ENCODE results near the gene LIF. TPM values are rescaled to one million over a fixed set of nuclear protein-coding genes. Genes with fewer than 3 reads are reported as not detected.

Gene LIF
- total RNA-seq, 2 experiments from 2014 or later, result 0.06 TPM; not detected in 1

DNA sequence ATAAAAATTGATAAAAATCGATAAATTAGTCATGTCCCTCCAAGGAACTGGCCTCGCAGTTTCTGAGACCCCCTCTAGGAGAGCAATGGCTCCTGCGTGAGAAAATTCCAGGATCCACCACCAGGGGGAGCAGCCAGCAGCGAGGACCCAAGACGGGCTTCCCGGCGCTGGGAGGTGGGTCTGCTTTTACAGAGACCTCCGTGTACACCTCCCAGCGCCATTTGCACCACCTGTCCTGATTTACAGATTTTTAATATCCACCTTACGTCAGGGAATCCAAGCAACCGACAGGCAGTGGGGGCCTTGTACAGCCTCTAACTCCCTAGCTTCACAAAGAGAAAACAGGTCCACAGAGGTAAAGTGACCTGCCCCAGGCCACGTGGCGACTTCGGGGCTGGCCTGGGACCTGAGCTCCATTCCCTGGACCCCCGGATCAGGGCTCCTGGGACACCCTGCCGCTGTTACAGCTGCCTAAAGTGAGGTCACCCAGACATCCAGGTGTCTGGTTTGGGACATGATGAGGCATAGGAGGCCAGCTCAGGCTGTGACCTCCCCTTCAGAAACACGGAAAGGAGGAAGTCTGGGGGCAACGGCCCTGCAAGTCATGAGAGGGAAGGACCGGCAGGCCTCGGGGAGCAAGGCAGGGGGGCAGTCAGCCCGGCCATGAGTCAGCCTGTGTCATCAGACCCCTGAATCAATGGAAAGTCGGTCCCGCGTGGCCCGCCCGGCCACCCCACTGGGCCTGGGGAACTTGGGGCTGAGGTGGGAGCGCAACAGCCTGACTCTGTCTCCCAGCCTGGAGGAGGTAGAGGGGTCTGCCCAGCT lies 16.6 kb upstream of the LIF start:
- no peaks in the 10 kb centered on the region for H3K9me2 ChIP-seq (ENCODE audit: insufficient read depth, low read length)
- ChIA-PET CTCF (ENCODE audit: unreplicated experiment) (interaction anchor here (0.6 to 1.1 kb wide), 4 partner anchors 10 to 372 kb away, joined by 3 to 14 read pairs (median 6); no protein-coding TSS in a partner anchor), POLR2A (no interaction called here)
- TF ChIP-seq, protein P1, sequence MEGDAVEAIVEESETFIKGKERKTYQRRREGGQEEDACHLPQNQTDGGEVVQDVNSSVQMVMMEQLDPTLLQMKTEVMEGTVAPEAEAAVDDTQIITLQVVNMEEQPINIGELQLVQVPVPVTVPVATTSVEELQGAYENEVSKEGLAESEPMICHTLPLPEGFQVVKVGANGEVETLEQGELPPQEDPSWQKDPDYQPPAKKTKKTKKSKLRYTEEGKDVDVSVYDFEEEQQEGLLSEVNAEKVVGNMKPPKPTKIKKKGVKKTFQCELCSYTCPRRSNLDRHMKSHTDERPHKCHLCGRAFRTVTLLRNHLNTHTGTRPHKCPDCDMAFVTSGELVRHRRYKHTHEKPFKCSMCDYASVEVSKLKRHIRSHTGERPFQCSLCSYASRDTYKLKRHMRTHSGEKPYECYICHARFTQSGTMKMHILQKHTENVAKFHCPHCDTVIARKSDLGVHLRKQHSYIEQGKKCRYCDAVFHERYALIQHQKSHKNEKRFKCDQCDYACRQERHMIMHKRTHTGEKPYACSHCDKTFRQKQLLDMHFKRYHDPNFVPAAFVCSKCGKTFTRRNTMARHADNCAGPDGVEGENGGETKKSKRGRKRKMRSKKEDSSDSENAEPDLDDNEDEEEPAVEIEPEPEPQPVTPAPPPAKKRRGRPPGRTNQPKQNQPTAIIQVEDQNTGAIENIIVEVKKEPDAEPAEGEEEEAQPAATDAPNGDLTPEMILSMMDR (conservative IDR thresholded peaks at IDR 0.05; ENCODE audit: low read length), result peak; percentile 96
- no peak for TF ChIP-seq EZH2phosphoT487 (IDR thresholded peaks at IDR 0.05; ENCODE audit: borderline replicate concordance, low read depth, low read length)
- no TSS peak for BruUV-seq (replicated peaks)
- no peak overlapping the region for H3K27ac ChIP-seq (ENCODE audit: low read depth, low read length, poor library complexity, severe bottlenecking)
- H2AFZ ChIP-seq (ENCODE audit: low read length), result peak overlapping the region; percentile 56; the same call in 1 of the 2 replicates
- H4K20me1 ChIP-seq (ENCODE audit: insufficient read depth, low read length), result no peaks in the 10 kb centered on the region
- H3K79me2 ChIP-seq (ENCODE audit: insufficient read depth, low read depth, low read length), result no peaks in the 10 kb centered on the region; the same call in 1 of the 2 replicates
- intact Hi-C loops (cut with micrococcal nuclease; ENCODE audit: unreplicated experiment), result loop anchor here (1.0 kb wide), 3 partner anchors 24 to 128 kb away; partner anchors contain the start of gene RNF215
- DNase-seq (ENCODE audit: low spot score), result peak; percentile 80
- H3K4me1 ChIP-seq (ENCODE audit: insufficient read depth, low read length, poor library complexity, severe bottlenecking), result peaks cover 20% of the 10 kb centered on the region
- peak overlapping the region; percentile 29 for H3K4me2 ChIP-seq (ENCODE audit: low read length)
- no peaks in the 10 kb centered on the region for H3K36me3 ChIP-seq (ENCODE audit: insufficient read depth, low read length)
- H3K9me3 ChIP-seq (ENCODE audit: low read length), result no peaks in the 10 kb centered on the region
- H3K4me3 ChIP-seq (ENCODE audit: low read depth, low read length, poor library complexity, severe bottlenecking), result no peak overlapping the region

DNA sequence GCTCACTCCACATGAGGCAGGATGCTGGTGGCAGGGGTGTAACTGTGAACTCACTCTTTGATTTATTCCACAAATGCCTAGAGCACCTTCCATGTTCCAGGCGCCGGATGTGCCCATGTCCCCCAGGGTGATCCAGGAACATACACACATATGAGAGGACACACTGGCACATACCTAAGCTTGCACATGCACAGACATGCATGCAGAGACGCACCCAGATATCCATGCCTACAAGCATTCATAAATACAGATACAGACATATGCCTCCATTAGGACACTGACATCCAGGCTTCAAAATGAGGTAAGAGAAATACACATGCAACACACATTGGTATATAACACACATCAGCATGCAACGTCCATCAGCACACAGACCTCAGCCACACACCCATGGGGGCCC lies 15.6 kb upstream of the LIF start:
- no TSS peak for BruUV-seq (replicated peaks)
- CTCF ChIA-PET (ENCODE audit: unreplicated experiment), result interaction anchor here (1.1 kb wide), 1 partner anchor 26 kb away, joined by 5 read pairs; no protein-coding TSS in a partner anchor
- H3K27ac ChIP-seq (ENCODE audit: low read depth, low read length, poor library complexity, severe bottlenecking), result no peak overlapping the region

More for the DNA sequence above, 15.6 kb upstream of the LIF start:
- Histone ChIP-seq H3K9me2 (ENCODE audit: insufficient read depth, low read length) (no peaks in the 10 kb centered on the region), H4K20me1 (ENCODE audit: insufficient read depth, low read length) (no peaks in the 10 kb centered on the region), H3K79me2 (ENCODE audit: insufficient read depth, low read depth, low read length) (no peaks in the 10 kb centered on the region; the same call in 1 of the 2 replicates), H3K4me1 (ENCODE audit: insufficient read depth, low read length, poor library complexity, severe bottlenecking) (peaks cover 14% of the 10 kb centered on the region), H2AFZ (ENCODE audit: low read length) (no peak overlapping the region), H3K4me2 (ENCODE audit: low read length) (no peak overlapping the region), H3K36me3 (ENCODE audit: insufficient read depth, low read length) (no peaks in the 10 kb centered on the region), H3K4me3 (ENCODE audit: low read depth, low read length, poor library complexity, severe bottlenecking) (no peak overlapping the region), H3K9me3 (ENCODE audit: low read length) (no peaks in the 10 kb centered on the region)
- intact Hi-C loops (cut with micrococcal nuclease; ENCODE audit: unreplicated experiment), result no loop called here
- DNase-seq (ENCODE audit: low spot score), result no peak
- POLR2A ChIA-PET, result no interaction called here
- no peak for TF ChIP-seq EZH2phosphoT487 (IDR thresholded peaks at IDR 0.05; ENCODE audit: borderline replicate concordance, low read depth, low read length)
- TF ChIP-seq, protein P1 (conservative IDR thresholded peaks at IDR 0.05; ENCODE audit: low read length), result no peak

Data from OCI-LY7 (cell line).